22Rv1 (cell line): ENCODE measurements around the gene LPAR2.

Experiments
- ZFX ChIP-seq: fragments of 450-650 bp; IDR thresholded peaks from 2 replicates; pipeline ENCODE4 v1.6.1; 2017; ENCODE audit warnings: antibody characterized with exemption, borderline replicate concordance
- TF ChIP-seq, protein P1 (sequence below): fragments of 450-650 bp; IDR thresholded peaks from 2 replicates; pipeline ENCODE4 v1.5.1; 2017; ENCODE audit warnings: mild to moderate bottlenecking

GRCh38 chr19:19670070-19670551 lies 42.1 kb upstream of the LPAR2 start:
- TF ChIP-seq, protein P1, sequence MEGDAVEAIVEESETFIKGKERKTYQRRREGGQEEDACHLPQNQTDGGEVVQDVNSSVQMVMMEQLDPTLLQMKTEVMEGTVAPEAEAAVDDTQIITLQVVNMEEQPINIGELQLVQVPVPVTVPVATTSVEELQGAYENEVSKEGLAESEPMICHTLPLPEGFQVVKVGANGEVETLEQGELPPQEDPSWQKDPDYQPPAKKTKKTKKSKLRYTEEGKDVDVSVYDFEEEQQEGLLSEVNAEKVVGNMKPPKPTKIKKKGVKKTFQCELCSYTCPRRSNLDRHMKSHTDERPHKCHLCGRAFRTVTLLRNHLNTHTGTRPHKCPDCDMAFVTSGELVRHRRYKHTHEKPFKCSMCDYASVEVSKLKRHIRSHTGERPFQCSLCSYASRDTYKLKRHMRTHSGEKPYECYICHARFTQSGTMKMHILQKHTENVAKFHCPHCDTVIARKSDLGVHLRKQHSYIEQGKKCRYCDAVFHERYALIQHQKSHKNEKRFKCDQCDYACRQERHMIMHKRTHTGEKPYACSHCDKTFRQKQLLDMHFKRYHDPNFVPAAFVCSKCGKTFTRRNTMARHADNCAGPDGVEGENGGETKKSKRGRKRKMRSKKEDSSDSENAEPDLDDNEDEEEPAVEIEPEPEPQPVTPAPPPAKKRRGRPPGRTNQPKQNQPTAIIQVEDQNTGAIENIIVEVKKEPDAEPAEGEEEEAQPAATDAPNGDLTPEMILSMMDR, result no peak
- no peak for TF ChIP-seq ZFX
